Lung microvascular endothelial cell (primary cell): Measurements from ENCODE around the gene LHX3. TPM values are rescaled to one million over a fixed set of nuclear protein-coding genes. Genes with fewer than 3 reads are reported as not detected.
A peak's percentile ranks its signal among the peaks of the same experiment; 100 is the strongest.
"Not testable (repeated sequence)": the region's sequence is repeated elsewhere in the genome, so short reads cannot be mapped to it uniquely, and the experiment has no call there.

ENCODE experiments used
- DNase-seq, 2 donors: peaks; one replicate each; pipeline versions ENCODE4 v3.0.0 to v3.0.0-alpha.2; 2010; ENCODE audit warnings: low read depth in 2 of 2
- total RNA-seq: library from RNA; depleted of rRNA; stranded (reverse); fragments of >200 nt; gene quantifications from 2 replicates; pipeline ENCODE4 v1.2.1, GENCODE V29; 2014

LHX3 gene
- total RNA-seq, 1 donor from 2014 or later, result not detected

GRCh38 chr9:136242248-136242647 is 37.3 kb upstream of the LHX3 start:
- no peak for DNase-seq

DNA sequence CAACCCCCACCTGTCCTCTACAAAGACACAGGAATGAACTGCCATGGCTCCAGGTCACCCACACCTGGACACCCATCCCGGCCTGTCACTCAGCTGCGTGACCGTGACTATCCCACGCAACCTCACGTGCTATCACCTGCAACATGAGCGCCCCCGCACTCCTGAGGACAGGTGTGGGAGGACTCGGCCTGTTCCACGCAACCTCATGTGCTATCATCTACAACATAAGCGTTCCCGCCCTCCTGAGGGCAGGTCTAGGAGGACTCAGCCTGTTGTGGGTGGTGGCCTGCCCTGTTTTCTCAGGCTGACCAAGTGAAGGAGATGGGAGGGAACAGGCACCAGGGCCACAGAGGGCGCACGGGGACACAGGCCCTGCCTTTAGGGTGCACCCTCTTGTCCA is 36.6 kb upstream of the LHX3 start:
- DNase-seq, result no peak

- no peak for DNase-seq
These were observed 36.0 kb upstream of the LHX3 start for GRCh38 chr9:136240941-136241340.

DNA sequence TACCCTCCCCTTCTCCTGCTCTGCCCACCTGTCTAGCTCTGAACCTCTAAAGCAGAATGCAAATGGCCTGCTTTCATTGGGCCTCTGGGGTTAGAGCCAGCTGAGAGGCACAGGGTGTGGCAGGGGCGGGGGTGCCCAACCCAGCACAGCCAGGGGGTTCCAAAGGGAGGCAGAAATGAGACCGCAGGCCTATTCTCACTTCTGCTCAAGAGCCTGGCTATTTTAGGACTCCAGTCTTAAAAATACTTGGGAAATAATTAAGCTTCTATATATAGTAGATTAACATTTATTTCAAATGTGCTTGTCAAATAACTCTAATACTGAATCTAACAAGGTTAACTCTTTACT is 35.0 kb upstream of the LHX3 start:
- DNase-seq, result no peak

- peak in 1 of 2 donors; percentile 10 for DNase-seq
These were observed 34.4 kb upstream of the LHX3 start for GRCh38 chr9:136239135-136239982.

- no peak for DNase-seq
These were observed 33.4 kb upstream of the LHX3 start for GRCh38 chr9:136238342-136238732.

DNA sequence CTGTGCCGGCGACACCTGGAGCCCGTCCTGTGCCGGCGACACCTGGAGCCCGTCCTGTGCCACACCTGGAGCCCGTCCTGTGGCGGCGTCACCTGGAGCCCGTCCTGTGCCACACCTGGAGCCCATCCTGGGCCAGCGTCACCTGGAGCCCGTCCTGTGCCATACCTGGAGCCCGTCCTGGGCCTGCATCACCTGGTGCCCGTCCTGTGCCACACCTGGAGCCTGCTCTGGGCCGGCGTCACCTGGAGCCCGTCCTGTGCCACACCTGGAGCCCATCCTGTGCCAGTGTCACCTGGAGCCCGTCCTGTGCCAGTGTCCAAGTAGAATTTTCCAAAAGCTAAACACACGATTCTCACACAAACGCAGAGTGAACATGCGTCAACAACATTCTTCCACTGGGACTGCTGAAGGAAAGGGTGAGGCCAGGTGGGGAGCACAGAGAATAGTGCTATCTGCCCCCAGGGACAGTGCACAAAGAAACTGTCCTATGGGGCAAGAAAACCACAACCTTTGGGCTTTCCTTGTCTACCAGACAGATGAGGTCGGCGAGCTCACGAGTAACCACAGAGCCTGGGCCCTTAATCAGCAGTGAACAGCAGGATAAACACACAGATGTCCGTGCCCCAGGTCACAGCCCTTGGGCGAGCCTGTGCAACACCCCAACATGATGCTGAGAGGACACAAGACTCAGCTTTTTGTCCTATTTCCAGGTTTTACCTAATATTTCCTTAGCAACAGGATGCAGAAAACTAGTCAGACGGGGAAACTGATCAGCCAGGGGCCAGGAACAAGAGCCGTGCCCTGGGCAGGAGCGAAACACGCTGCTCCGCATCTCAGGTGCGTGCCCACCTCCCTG is 32.8 kb upstream of the LHX3 start:
- DNase-seq, result no peak

DNA sequence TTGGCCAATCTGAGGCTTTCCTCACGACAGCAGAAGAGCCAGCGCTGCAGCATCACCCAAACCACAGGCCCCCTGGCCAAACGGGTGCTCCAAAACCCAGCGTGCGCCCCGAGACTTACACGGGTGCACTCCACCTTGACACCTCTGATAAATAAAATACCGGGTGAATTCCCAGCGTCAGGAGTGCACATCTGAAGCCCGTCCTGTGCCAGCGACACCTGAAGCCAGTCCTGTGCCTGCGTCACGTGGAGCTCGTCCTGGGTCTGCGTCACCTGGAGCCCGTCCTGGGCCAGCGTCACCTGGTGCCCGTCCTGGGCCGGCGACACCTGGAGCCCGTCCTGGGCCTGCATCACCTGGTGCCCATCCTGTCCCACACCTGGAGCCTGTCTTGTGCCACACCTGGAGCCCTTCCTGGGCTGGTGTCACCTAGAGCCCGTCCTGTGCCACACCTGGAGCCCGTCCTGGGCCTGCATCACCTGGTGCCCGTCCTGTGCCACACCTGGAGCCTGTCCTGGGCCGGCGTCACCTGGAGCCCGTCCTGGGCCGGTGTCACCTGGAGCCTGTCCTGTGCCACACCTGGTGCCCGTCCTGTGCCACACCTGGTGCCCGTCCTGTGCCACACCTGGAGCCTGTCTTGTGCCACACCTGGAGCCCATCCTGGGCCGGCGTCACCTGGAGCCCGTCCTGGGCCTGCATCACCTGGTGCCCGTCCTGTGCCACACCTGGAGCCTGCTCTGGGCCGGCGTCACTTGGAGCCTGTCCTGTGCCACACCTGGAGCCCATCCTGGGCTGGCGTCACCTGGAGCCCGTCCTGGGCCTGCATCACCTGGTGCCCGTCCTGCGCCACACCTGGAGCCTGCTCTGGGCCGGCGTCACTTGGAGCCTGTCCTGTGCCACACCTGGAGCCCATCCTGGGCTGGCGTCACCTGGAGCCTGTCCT is 31.8 kb upstream of the LHX3 start:
- DNase-seq, result not testable (repeated sequence)

DNA sequence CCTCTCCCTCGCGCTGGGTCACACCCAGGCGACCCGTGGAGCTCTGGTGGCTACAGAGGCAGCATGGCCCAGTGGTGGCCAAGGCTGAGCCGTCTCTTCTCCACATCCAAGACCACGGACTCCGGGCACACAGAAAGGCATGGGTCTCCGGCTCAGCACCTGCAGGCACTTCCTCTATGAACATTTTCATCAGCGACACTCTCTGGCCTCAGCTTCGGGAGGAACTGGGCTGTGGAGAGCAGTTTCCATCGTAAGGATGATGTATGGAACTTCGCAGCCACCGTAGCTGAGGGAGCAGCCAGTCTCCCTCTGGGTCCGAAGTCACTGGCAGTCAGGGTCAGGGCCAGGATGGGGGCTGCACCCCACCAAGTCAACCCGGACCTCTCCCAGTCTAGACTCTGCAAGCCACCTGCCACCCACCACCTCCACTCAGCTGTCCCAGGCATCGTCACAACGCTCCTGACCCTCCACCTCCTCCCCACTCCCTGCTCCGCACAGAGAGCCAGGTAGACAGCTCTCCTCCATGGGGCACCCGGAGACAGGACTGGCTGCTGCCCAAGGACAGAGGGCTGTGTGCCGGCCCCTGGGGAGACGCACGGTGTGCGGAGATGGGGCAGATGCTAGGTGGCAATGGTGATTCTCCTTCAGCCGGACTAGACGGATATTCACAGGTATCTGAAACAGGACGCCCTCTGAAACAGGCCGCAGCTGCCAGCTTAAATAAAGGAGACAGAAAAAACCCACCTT is 31.0 kb upstream of the LHX3 start:
- DNase-seq, result no peak

DNA sequence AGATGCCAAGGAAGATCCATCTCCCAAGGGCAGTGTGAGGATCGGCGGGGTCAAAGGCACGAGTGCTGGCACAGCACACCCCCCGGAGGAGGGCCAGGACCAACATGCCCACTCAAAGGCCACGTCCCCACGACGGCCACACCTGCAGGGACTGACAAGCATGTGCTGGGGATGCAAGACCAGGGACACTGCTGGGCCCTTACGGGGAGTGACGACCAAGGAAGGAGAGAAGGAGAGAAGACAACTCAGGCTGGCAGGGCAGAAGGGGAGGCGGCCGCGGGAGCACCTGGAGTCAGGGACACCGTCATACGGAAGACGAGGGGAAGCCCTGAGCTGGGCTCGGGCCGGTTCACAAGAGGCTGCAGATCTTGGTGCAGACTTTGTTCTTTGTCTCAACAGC is 30.2 kb upstream of the LHX3 start:
- no peak for DNase-seq

- no peak for DNase-seq
These were observed 29.7 kb upstream of the LHX3 start for GRCh38 chr9:136234597-136234996.

DNA sequence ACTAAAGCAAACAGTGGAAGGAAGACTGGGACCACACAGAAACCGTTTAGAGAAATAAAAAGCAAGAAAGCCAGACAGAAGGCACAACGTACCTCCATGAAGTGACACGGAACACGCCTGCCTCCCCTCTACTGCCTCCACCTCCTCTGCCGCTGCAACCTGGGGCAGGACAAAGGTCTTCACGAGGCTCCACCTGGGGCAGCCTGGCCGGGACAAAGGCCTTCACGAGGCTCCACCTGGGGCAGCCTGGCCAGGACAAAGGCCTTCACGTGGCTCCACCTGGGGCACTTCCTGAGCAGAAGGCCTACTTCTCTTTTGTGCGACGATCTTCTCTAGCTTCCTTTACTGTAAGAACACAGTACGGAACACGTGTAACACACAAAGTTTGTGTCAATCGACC is 28.9 kb upstream of the LHX3 start:
- DNase-seq, result no peak

- no peak for DNase-seq
These were observed 28.5 kb upstream of the LHX3 start for GRCh38 chr9:136233411-136233810.

- DNase-seq, result no peak
These were observed 28.0 kb upstream of the LHX3 start for GRCh38 chr9:136232969-136233368.

DNA sequence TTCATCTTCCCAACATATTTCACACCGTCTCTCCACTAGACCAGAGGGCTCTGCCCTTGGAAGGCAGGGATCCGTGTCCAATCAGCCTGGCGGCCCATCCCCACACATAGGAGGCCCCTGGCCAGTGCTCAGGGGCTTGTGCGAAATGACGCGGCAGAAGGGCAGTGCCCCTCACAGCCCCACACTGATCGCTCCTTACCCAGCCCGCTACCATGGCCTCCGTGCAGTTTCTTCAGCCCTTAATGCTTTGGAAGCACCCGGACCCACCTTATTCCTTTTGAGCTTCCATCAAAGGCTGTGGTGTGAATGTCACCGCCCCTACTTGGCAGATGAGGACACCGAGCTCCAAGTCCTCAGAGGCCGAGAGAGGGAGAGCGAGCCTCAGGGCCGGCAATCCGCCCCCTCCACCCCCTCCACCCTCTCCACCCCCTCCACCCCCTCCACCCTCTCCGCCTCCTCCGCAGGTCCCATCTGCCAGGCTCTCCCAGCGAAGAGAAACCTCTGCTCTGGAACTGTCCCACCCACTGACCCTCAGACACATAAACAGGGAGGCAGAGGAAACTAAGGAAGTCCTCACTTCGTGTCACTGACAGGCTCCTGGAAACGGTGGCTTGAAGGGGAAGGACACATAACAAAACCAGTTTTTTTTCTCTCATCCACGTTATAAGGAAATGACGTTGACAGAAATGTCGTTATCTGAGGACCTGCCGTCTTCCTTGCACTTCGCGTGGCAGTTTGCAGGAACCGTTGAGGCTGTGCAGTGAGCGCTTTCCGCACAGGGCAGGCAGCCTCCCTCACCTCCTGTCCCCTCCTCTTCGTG is 26.8 kb upstream of the LHX3 start:
- DNase-seq, result no peak

DNA sequence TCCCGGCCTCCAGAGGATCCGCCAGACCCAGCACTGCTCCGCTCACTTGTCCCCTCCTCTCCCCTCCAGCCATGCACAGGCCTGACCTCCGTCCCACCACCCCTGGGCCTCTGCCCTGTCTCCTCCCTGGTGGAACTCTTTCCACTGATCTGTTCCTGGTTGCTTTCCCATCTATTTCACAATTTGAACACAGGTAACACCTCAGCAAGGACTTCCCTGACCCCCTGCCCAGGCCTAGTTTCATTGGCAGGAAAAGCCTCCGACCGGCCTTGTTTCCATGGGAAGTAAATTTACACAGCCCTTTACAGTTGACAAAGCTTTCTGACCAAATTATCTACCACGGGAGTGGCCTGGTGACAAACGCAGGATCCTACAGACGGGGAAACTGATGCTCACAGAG is 25.8 kb upstream of the LHX3 start:
- DNase-seq, result no peak

- no peak for DNase-seq
These were observed 25.4 kb upstream of the LHX3 start for GRCh38 chr9:136230365-136230764.

DNA sequence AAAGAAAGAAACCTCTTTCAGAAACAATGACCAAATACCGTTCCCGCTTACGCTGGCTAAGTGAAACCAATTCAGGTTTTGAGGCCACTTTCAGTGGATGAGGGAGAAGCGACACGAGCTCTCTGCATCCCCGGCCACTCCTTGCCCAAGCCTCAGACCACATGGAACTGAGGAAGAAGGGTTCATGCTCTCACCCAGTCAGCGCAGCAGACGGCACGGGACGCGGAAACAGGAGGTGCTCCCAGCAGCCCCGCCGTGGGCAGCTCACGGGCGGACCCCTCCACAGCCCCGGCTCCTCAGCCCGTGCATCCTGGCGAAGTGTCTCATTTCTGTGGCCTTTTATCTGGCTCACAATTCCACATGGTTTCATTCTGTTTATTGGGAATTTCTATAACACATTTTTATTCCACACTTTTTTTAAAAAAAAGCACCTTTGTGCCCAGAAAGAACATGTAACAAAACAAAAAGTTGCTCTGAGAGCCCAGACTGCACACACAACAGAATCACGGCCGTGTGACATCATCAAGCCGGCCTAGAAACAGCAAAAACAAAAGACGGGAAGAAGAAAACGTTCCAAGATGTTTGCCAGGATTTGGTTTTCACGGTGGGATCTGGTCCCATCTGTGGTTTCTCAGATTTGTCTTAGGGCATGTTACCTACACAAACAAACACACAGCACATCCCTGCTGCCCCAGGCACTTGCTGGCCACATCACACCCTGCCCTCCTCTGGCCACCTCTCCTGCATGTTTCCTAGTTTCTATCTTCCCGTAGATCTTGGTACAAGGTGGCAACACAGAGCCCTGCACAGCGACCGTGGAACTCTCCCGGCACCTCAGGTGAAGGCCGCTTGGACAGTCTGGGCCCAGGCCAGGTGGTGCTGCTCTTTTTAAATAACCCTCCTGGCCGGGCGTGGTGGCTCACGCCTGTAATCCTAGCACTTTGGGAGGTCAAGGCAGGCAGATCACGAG is 24.5 kb upstream of the LHX3 start:
- no peak for DNase-seq
